ENCODE data around the gene RAB40B.

- TF ChIP-seq POLR2AphosphoS5 (IDR thresholded peaks at IDR 0.05; ENCODE audit: insufficient read depth in 1 of 2, low read depth in 1 of 2) = no peak
- TF ChIP-seq CTCF (IDR thresholded peaks at IDR 0.05) = no peak
Observed at GRCh38 chr17:82619641-82620040, 78.9 kb downstream of the RAB40B start.

Data from vagina (tissue), 2 donors.